GM18858 (cell line): ENCODE results near the gene ELAVL1.
"Not testable (repeated sequence)": the region's sequence is repeated elsewhere in the genome, so short reads cannot be mapped to it uniquely, and the experiment has no call there.

Experiments used
- ATAC-seq: cut with Tn5 transposase; IDR thresholded peaks from one replicate; pipeline ENCODE4 v1.9.1; 2021; ENCODE audit not compliant: unreplicated experiment

Gene ELAVL1

GRCh38 chr19:7924241-7924640 is 81.2 kb downstream of the ELAVL1 start:
- no peak for ATAC-seq

- ATAC-seq, result no peak
Measured at GRCh38 chr19:7923295-7924191, 81.9 kb downstream of the ELAVL1 start.

GRCh38 chr19:7922836-7923195 is 82.6 kb downstream of the ELAVL1 start:
- no peak for ATAC-seq

GRCh38 chr19:7921967-7922835 is 83.2 kb downstream of the ELAVL1 start:
- ATAC-seq, result no peak

GRCh38 chr19:7921302-7921966 is 84.0 kb downstream of the ELAVL1 start:
- ATAC-seq, result no peak

- ATAC-seq, result peak; percentile 29
Measured at GRCh38 chr19:7920519-7921301, 84.7 kb downstream of the ELAVL1 start.

- ATAC-seq, result peak; percentile 66
Measured at GRCh38 chr19:7919610-7920518, 85.6 kb downstream of the ELAVL1 start, which contains the start of gene SNAPC2. TSS of gene SNAPC2 (plus strand) at chr19:7920338. CDS start at chr19:7920367, 29 bp downstream.

GRCh38 chr19:7918615-7919421 is 86.6 kb downstream of the ELAVL1 start:
- no peak for ATAC-seq

GRCh38 chr19:7918062-7918614 is 87.3 kb downstream of the ELAVL1 start:
- ATAC-seq, result not testable (repeated sequence)

GRCh38 chr19:7917267-7918061 is 88.0 kb downstream of the ELAVL1 start:
- ATAC-seq, result no peak

- no peak for ATAC-seq
Measured at GRCh38 chr19:7916955-7917266, 88.5 kb downstream of the ELAVL1 start.

- no peak for ATAC-seq
Measured at GRCh38 chr19:7916103-7916954, 89.1 kb downstream of the ELAVL1 start.

GRCh38 chr19:7915250-7916102 is 90.0 kb downstream of the ELAVL1 start:
- ATAC-seq, result no peak

GRCh38 chr19:7914598-7915045 is 90.8 kb downstream of the ELAVL1 start, which contains the start of gene TGFBR3L:
TSS of gene TGFBR3L (plus strand) at chr19:7914830.
- ATAC-seq, result no peak

- ATAC-seq, result no peak
Measured at GRCh38 chr19:7914099-7914498, 91.3 kb downstream of the ELAVL1 start.

- no peak for ATAC-seq
Measured at GRCh38 chr19:7913652-7914051, 91.8 kb downstream of the ELAVL1 start.
